Measurements from ENCODE around the gene UBN1. TPM values are rescaled to one million over a fixed set of nuclear protein-coding genes. Genes with fewer than 3 reads are reported as not detected.

The UBN1 gene
- total RNA-seq, 1 donor from 2014 or later, result 44.2 TPM

GRCh38 chr16:4923853-4924252, 76.6 kb downstream of the UBN1 start:
- no peak overlapping the region for H3K4me3 Mint-ChIP-seq
- DNase-seq (ENCODE audit: low read depth, low spot score), result no peak
- H3K4me1 Mint-ChIP-seq, result no peaks in the 10 kb centered on the region
- peaks cover 12% of the 10 kb centered on the region for H3K27me3 Mint-ChIP-seq (ENCODE audit: low read depth)
- peaks cover 6% of the 10 kb centered on the region for H3K9me3 Mint-ChIP-seq
- H3K27ac Mint-ChIP-seq (ENCODE audit: unreplicated experiment), result no peak overlapping the region
- H3K36me3 Mint-ChIP-seq (ENCODE audit: low read depth), result peaks cover 2% of the 10 kb centered on the region
- no peak for TF ChIP-seq CTCF (conservative IDR thresholded peaks at IDR 0.05)

GRCh38 chr16:4924593-4925292, 77.5 kb downstream of the UBN1 start:
- Mint-ChIP-seq H3K4me3 (no peak overlapping the region), H3K27me3 (ENCODE audit: low read depth) (peaks cover 15% of the 10 kb centered on the region), H3K36me3 (ENCODE audit: low read depth) (peaks cover 2% of the 10 kb centered on the region), H3K4me1 (no peaks in the 10 kb centered on the region), H3K9me3 (peaks cover 6% of the 10 kb centered on the region), H3K27ac (ENCODE audit: unreplicated experiment) (no peak overlapping the region)
- no peak for TF ChIP-seq CTCF (conservative IDR thresholded peaks at IDR 0.05)
- DNase-seq (ENCODE audit: low read depth, low spot score), result no peak

GRCh38 chr16:4925293-4925607, 78.0 kb downstream of the UBN1 start:
- H3K4me3 Mint-ChIP-seq, result no peak overlapping the region

GRCh38 chr16:4925791-4926190, 78.5 kb downstream of the UBN1 start:
- DNase-seq (ENCODE audit: low read depth, low spot score), result no peak
- H3K27ac Mint-ChIP-seq (ENCODE audit: unreplicated experiment), result no peak overlapping the region
- H3K36me3 Mint-ChIP-seq (ENCODE audit: low read depth), result peaks cover 2% of the 10 kb centered on the region
- peaks cover 6% of the 10 kb centered on the region for H3K9me3 Mint-ChIP-seq
- no peaks in the 10 kb centered on the region for H3K4me1 Mint-ChIP-seq
- TF ChIP-seq CTCF (conservative IDR thresholded peaks at IDR 0.05), result no peak
- H3K27me3 Mint-ChIP-seq (ENCODE audit: low read depth), result peaks cover 23% of the 10 kb centered on the region
- H3K4me3 Mint-ChIP-seq, result no peak overlapping the region

More at GRCh38 chr16:4925293-4925607, 78.0 kb downstream of the UBN1 start:
- H3K36me3 Mint-ChIP-seq (ENCODE audit: low read depth), result peaks cover 2% of the 10 kb centered on the region
- no peak overlapping the region for H3K27ac Mint-ChIP-seq (ENCODE audit: unreplicated experiment)
- no peaks in the 10 kb centered on the region for H3K4me1 Mint-ChIP-seq
- TF ChIP-seq CTCF (conservative IDR thresholded peaks at IDR 0.05), result no peak
- H3K27me3 Mint-ChIP-seq (ENCODE audit: low read depth), result peaks cover 18% of the 10 kb centered on the region
- peaks cover 6% of the 10 kb centered on the region for H3K9me3 Mint-ChIP-seq
- no peak for DNase-seq (ENCODE audit: low read depth, low spot score)

- H3K36me3 Mint-ChIP-seq (ENCODE audit: low read depth), result peaks cover 2% of the 10 kb centered on the region
- TF ChIP-seq CTCF (conservative IDR thresholded peaks at IDR 0.05), result no peak
Measured at GRCh38 chr16:4926928-4927327, 79.6 kb downstream of the UBN1 start.

More at GRCh38 chr16:4926928-4927327, 79.6 kb downstream of the UBN1 start:
- Mint-ChIP-seq H3K27ac (ENCODE audit: unreplicated experiment) (no peak overlapping the region), H3K9me3 (peaks cover 6% of the 10 kb centered on the region), H3K4me1 (no peaks in the 10 kb centered on the region), H3K4me3 (no peak overlapping the region), H3K27me3 (ENCODE audit: low read depth) (peaks cover 31% of the 10 kb centered on the region)
- DNase-seq (ENCODE audit: low read depth, low spot score), result no peak
